Activated T-helper 1 cell treated with Interleukin-2 at 50 U/mL for 16 hours (primary cell): Measurements from ENCODE around the gene SLC16A8.
"Not testable (repeated sequence)": the region's sequence is repeated elsewhere in the genome, so short reads cannot be mapped to it uniquely, and the experiment has no call there.

ENCODE experiments used
- DNase-seq: peaks from one replicate; pipeline ENCODE4 v3.0.0-alpha.2; 2020; ENCODE audit warnings: low read depth

The SLC16A8 gene

GRCh38 chr22:38083931-38084631, at the start of gene SLC16A8:
TSS of gene SLC16A8 (minus strand) at chr22:38084184. CDS start at chr22:38082873, 1,311 bp downstream.
- DNase-seq: no peak

- DNase-seq: no peak
Measured at GRCh38 chr22:38133331-38133730, 49.3 kb upstream of the SLC16A8 start.

- no peak for DNase-seq
Measured at GRCh38 chr22:38132794-38133193, 48.8 kb upstream of the SLC16A8 start.

- no peak for DNase-seq
Measured at GRCh38 chr22:38132136-38132535, 48.2 kb upstream of the SLC16A8 start.

- no peak for DNase-seq
Measured at GRCh38 chr22:38131399-38131798, 47.4 kb upstream of the SLC16A8 start.

- DNase-seq: no peak
Measured at GRCh38 chr22:38129856-38130255, 45.9 kb upstream of the SLC16A8 start.

- DNase-seq: no peak
Measured at GRCh38 chr22:38129021-38129420, 45.0 kb upstream of the SLC16A8 start.

- DNase-seq: no peak
Measured at GRCh38 chr22:38127869-38128268, 43.9 kb upstream of the SLC16A8 start.

- DNase-seq: no peak
Measured at GRCh38 chr22:38126928-38127668, 43.1 kb upstream of the SLC16A8 start.

- DNase-seq: no peak
Measured at GRCh38 chr22:38125751-38126201, 41.8 kb upstream of the SLC16A8 start.

- no peak for DNase-seq
Measured at GRCh38 chr22:38125038-38125610, 41.1 kb upstream of the SLC16A8 start.

GRCh38 chr22:38124236-38124974, 40.4 kb upstream of the SLC16A8 start:
- DNase-seq: no peak

- DNase-seq: no peak
Measured at GRCh38 chr22:38122616-38123015, 38.6 kb upstream of the SLC16A8 start.

- DNase-seq: no peak
Measured at GRCh38 chr22:38120359-38121110, 36.6 kb upstream of the SLC16A8 start.

- not testable (repeated sequence) for DNase-seq
Measured at GRCh38 chr22:38118747-38119146, 34.8 kb upstream of the SLC16A8 start.

GRCh38 chr22:38118182-38118581, 34.2 kb upstream of the SLC16A8 start:
- no peak for DNase-seq

GRCh38 chr22:38117556-38117955, 33.6 kb upstream of the SLC16A8 start:
- not testable (repeated sequence) for DNase-seq

- DNase-seq: no peak
Measured at GRCh38 chr22:38115423-38116205, 31.6 kb upstream of the SLC16A8 start.

- DNase-seq: peak; percentile 58
Measured at GRCh38 chr22:38114484-38115398, 30.8 kb upstream of the SLC16A8 start.

- no peak for DNase-seq
Measured at GRCh38 chr22:38112381-38112780, 28.4 kb upstream of the SLC16A8 start.
